Posterior vena cava (tissue), 2 donors: Measurements from ENCODE around the gene RNF141. TPM values are rescaled to one million over a fixed set of nuclear protein-coding genes. Genes with fewer than 3 reads are reported as not detected.
A peak's percentile ranks its signal among the peaks of the same experiment; 100 is the strongest.

Experiments used
- DNase-seq: peaks from one replicate; pipeline ENCODE4 v3.0.0-alpha.2; 2020; ENCODE audit warnings: low spot score
- intact Hi-C, 2 donors: fragments of 100-400 bp; cut with DNase I; formaldehyde crosslinking; loops; one replicate each; pipeline versions ENCODE4 v1.14.1 to v1.14.2; 2022 to 2023
- long read RNA-seq, 2 donors: library from polyadenylated mRNA; unstranded; transcript quantifications; one replicate each; pipeline ENCODE4 v2.0.0, GENCODE V29; 2020 to 2021
- total RNA-seq, 2 donors: library from RNA; stranded (reverse); fragmentation: NEBNext Ultra II Directional; extraction: Animal tissue kit (Norgen Biotek cat#: 25700); gene quantifications; one replicate each; pipeline ENCODE4 v1.2.1, GENCODE V29; 2021
- donor health status: DM: yes; HTN: yes; CAD: no.
- donor health status: DM: yes; HTN: yes; CAD: no.

Gene RNF141, protein sequence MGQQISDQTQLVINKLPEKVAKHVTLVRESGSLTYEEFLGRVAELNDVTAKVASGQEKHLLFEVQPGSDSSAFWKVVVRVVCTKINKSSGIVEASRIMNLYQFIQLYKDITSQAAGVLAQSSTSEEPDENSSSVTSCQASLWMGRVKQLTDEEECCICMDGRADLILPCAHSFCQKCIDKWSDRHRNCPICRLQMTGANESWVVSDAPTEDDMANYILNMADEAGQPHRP
- 10 to 100 TPM; 24.7 to 25.3 TPM for total RNA-seq
- long read RNA-seq, donor 1, full-length matches to known transcripts = 7 of 9 reads
- long read RNA-seq, donor 1, partial matches to known transcripts = 2 of 9 reads
- long read RNA-seq, donor 1, other reads (novel, unspliced or antisense) = 0 of 9 reads
- long read RNA-seq, donor 2, full-length matches to known transcripts = 14 of 14 reads
- long read RNA-seq, donor 2, partial matches to known transcripts = 0 of 14 reads
- long read RNA-seq, donor 2, other reads (novel, unspliced or antisense) = 0 of 14 reads

DNA sequence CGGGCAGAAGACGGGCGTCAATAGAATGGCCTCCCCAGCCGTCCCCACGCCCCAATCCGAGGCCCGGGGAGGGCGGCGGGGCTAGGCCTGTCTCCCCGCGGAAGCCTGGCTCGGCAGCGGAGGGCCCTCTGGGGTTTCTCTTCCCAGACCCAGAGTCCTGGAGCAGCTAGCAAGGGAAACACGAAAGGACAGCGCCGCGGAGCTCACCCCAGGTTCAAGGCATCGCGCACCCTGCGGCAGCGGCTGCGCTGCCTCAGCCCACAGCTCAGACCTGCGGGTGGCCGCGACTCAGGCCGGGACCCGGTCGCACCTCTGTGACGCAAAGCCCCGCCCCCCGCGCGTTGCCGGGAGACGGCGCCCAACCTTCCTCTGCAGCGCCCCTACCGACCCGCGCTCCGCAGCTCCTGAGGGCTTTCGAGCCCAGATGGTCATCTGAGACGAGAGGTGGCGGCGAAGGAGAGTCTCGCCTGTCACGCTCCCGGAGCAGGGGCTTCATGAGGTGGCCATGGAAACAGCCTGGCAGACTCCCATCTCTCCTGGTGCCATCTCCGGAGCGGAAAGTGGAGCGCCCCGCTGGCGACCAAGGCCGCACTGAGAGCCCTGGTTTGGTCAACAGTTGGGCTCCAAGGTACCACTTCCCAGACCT, at the start of gene RNF141:
Gene RNF141 (minus strand): TSS at position 273 of the 646 bp plus-strand sequence. CDS start 7,029 bp downstream, outside the sequence.
- intact Hi-C loops = loop anchor here in 1 of 2 donors (10.0 kb wide), 1 partner anchor 136 kb away; no protein-coding TSS in a partner anchor
- peak; percentile 99 for DNase-seq

DNA sequence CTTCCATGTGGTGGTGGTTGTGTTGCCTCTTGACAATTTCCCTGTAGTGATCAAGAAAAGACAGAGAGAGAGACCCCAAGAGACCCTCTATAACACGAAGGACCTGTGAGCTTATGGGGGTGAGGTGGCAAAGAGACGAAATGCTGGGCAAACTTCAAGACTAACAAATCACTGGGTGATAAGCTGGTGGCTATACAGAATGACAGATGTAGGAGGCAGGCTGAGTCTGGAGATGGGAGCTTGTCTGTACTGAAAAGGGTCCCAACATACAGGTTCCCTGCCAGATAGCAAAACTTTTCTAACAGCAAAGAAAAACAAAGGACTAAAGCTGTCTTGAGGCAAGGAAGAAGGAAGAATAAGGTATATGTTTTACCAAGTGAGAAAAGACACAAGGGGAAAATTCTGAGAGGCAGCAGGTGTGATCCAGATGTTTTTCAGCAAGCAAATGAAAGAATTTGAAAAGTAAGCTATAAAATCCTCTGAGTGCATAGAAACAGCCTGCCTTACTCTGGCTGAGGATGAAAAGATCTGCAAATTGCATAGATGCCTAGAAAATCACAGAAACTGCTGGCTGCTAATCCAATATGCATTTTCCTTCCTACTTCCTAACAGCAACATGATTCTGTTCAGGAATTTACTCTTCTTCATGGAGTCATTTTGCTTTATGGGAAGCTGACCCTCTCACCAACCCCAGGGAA, 49.4 kb upstream of the RNF141 start:
- no peak for DNase-seq
- intact Hi-C loops = no loop called here

DNA sequence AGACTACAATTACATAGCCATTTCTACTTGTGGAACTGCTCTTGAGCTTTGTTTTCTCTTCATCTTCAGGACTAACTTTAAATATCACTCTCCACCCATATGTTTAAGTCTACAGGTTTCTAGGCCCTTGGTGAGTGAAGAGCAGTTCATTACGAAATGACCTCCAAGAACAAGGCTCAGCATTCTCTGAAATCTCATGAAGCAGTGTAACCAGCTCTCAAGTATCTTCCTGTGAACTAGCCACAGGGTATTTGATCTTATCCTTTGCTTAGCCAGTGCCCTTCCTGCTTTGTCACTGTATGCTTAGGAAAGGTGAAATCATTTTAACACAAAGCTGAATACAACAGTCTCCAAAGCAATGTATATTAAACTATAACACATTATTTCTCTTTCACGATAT, 47.9 kb upstream of the RNF141 start:
- no peak for DNase-seq
- intact Hi-C loops = no loop called here

DNA sequence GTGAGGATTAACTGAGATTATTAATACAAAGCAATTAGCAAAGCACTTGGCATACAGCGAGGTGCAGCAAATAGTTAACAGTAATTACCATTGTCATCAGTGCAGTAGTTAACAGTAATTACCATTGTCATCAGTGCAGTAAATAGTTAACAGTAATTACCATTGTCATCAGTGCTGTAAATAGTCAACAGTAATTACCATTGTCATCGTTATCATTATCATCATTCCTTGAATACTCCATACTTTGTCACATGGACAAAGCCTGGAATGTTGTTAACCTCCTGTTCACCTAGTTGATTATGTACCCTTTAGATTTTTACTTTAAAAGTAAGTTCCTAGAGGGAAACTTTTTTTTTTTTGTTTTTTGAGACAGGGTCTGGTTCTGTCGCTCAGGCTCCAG, 47.0 kb upstream of the RNF141 start:
- no peak for DNase-seq
- intact Hi-C loops = no loop called here

DNA sequence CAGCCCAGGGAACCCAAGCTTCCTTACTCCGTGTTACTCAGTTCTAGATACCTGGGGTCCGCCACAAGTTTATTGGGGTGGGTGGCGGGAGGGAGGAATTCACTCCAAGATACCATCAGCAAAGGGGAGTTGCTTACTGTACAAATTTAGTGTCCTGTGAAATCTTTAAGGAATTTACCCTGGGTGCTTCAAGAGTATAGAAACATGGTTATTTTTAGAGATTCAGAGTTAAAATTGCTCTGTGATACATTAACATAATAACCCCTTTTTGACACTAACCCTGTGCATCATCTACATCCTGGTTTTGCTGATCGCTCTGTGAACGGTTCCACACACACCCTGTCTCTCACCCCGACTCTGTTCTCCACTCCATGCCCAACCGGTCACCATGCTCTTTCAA, 46.4 kb upstream of the RNF141 start:
- DNase-seq = no peak
- intact Hi-C loops = no loop called here

DNA sequence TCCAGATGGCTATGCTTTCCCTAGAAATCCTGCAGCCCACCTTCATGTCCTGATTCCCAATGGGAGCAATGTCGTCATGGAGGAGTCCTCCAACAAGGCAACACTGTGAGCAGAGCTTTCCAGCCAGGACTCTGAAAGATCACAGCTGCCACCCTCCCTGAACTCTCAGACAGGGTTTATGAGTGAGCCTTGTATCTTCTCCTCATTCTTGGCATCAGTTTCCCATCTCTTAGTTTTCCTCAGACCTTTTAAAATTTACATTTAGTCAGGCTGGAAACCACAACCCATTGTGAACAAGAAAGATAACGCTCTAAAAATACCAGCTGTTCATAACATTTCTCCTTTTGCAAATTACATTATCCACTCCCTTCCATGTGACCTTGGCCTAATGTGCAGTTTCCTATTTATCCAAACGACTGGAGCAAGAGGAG, 43.1 kb upstream of the RNF141 start:
- no peak for DNase-seq

DNA sequence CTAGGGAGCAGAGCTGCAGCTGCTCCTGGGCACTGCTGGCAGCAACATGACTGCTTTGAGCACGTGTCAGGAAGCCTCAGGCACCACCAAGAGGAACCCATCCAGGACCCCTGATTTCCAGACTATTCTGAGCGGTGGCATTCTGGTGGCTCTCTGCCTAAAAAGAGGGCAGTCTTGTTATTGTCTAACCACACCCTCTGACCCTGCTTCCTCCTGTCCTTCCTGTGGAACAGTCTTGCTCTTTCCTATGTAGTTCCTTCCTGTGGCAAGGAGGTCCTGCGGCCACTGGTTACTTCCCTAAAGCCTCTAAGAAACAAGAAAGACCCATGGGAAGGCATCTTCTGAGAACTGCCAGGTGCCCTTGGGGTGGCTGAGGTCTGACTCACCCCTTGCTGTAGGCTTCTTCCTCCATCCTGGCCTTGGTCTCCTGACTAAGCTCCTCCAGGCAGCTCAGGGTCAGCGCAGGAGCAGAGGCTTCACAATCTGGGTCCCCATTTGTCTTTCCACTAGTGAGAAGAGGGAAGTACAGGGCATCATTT, 40.6 kb upstream of the RNF141 start:
- intact Hi-C loops = no loop called here
- DNase-seq = peak; percentile 82

More for the DNA sequence above, 43.1 kb upstream of the RNF141 start:
- intact Hi-C loops = no loop called here

DNA sequence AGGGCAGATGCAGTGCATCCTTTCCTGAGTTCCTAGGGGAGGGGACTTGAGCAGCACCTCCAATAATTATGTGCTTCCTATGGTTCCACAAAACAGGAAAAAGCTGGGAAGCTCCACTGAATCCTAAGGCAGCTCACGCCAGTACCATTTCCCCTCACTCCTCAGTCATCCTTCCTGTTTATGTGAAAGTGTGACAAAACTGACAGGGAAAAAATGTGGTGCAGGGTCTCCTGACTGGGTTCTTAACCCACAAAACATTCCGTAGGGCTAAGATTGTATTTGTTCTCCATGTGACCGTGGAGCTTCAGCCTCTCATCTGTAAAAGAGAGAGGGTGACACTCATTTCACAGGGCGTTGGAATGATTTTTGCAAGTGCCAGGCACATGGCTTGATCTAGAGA, 39.6 kb upstream of the RNF141 start:
- intact Hi-C loops = no loop called here

DNA sequence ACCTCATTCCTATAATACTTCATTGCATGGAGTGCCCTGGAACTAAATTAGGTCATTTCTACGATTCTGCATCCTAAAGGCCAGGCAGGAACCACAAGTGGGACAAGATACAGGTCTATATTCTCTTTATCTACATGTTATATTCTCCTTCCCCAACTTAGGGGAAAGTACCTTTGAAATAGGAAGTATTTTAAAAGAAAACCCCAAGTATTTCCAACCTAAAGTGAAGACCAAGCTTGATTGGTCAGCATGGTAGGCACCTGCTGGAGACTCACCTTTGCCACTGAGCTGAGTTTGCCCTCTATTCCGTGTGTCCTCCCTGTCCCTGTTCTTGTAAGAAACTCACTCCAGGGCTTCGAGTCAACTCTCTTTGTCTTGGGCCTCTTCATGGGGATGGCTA, 38.7 kb upstream of the RNF141 start:
- DNase-seq = no peak
- intact Hi-C loops = no loop called here

More for the DNA sequence above, 39.6 kb upstream of the RNF141 start:
- DNase-seq = no peak

DNA sequence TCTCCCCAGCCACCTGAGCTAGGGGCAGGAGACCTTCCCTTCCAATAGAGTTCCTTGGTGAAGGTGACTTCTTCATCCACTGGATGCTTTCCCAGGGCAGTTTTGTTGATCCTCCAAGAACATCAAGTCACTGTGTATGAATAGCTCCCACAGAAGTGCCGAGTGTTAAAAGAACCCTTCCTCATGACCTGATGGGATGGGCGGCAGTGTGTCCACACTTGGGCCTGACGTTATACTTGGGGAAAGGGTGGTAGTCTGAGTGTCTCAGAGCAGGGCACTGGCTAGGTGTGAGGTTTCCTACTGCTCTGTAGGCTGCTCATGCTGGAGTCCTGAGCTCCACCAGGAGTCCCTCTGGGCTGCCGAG, 35.0 kb upstream of the RNF141 start:
- intact Hi-C loops = no loop called here

DNA sequence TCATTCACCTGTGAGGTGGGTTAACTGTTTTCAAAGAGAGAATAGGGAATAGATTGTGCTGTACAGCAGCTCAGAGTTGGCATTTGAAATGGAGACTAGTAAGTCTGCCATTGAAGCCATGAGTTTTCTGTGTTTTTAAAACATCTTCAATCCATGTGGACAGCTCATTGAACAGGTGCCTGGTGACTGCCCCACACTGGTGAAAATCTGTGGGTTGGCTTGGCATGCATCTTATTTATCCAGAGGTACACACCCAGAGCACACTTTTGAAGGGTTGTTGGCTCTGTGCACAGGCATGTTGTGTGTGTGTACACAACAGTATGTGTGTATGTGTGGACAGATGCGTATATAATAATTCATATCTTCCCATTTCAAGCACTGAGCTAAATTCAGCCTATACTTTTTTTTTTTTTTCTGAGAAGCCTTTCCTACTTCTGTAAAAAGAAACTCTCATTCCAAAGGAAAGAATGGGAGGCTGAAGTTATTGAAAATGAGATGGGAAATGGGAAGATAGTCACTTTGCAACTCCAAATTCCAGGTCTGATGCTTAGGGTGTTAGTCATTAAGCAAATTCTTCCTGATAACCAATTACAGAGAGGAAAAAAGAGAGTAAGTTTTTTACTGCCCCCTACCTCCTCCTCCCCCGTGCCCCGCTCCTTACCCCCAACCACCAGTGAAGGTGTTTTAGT, 34.5 kb upstream of the RNF141 start:
- intact Hi-C loops = no loop called here
- DNase-seq = no peak

More for the DNA sequence above, 35.0 kb upstream of the RNF141 start:
- no peak for DNase-seq

DNA sequence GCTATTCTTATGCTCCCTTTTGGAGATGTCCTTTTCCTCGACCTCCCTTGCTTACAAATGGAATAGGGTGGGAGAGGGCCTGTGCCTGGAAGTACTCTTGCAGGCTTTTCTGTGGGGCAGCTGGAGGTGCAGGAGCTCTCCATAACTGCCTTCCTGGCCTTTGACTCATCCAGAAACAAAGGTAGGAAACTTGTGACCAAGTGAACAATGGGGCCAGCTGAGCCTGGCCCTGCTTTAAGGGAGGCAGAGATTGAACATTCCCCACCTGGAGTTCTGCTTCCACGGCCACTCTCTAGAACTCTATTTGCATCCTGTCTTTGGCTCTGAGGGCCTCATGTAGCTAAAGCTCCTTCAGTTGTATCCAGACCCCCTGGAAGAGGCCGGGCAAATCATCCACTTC, 32.6 kb upstream of the RNF141 start:
- no peak for DNase-seq
- intact Hi-C loops = no loop called here

DNA sequence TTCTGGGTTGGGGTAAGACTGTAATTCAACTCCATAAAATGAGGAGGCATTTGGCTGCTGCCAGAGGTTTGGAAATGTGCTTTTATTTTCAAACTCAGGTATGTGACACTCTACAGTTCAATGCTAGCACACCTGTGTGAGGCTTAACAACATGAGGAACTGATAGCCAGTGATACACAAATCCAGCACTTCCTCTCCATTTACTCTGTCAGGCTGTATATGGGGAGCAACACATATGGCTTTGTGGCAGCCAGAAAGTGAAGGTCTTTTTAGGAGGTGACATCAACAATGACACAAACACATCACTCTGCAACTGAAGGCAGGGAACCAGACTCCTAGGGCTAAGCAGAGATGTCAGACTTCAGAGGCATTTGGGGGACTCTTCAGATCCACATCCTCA, 32.0 kb upstream of the RNF141 start:
- intact Hi-C loops = no loop called here
- no peak for DNase-seq

DNA sequence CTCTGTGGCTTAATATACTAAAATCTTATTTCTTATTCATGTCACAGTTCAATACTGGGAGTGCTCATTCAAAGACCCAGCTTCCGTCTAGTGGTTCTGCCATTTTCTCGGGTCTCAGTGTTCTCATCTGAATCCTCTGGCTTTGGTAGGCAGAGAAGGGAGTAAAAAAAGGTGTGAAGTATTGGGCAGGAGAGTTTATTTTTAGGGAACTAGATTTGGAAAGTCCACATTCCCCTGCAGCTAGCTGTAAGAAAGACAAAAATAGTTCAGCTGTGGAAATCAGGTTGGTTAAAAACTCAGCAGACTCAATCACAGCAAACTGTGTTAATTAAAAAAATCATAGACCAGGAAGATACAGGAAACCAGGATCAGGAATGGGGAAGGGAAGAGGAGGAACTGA, 31.5 kb upstream of the RNF141 start:
- no peak for DNase-seq
- intact Hi-C loops = loop anchor here in 1 of 2 donors (1.0 kb wide), 1 partner anchor 32 kb away; no protein-coding TSS in a partner anchor

DNA sequence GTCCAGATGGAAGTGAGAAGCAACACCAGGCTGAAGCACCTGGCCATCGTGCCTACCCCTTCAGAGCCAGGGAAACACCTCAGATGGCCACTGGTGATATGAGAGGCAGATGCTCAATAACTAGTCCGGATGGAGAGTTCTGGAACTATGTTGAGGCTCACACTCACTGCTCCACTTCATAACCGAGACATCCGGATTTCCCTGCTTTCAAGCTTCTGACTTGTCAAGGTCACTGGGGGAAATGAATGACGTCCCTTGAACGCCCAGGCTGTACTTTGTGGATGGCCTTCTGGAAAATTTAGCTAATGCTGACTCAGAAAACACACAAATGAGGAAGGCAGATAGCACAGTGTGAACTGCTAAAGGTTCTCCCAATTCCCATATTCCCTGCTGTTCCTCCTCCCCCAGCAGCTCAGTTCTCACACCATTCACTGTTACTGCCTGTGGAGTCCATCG, 27.5 kb upstream of the RNF141 start, which contains the start of gene LYVE1:
Gene LYVE1 (minus strand): TSS at position 180 of the 456 bp plus-strand sequence. CDS start 133 bp downstream, at position 47.
- intact Hi-C loops = no loop called here
- DNase-seq = no peak

DNA sequence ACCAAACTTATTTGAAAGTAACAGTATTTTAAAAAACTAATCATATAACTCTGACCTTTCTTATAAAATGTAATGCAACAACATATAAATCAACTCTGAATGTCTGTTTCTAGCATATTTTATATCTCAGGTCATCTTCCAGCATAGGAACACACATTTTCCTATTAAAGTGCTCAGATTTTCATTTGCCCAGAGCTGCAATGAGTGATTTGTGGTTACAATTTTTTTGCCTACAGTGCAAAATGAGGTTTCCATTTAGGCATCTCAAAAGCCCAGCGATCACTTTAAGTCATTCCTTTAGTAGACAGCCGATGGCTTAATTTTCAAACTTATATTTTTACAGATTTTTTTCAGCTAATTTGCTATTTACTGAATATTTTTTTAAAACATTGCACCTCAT, 26.5 kb upstream of the RNF141 start:
- no peak for DNase-seq
- intact Hi-C loops = no loop called here

DNA sequence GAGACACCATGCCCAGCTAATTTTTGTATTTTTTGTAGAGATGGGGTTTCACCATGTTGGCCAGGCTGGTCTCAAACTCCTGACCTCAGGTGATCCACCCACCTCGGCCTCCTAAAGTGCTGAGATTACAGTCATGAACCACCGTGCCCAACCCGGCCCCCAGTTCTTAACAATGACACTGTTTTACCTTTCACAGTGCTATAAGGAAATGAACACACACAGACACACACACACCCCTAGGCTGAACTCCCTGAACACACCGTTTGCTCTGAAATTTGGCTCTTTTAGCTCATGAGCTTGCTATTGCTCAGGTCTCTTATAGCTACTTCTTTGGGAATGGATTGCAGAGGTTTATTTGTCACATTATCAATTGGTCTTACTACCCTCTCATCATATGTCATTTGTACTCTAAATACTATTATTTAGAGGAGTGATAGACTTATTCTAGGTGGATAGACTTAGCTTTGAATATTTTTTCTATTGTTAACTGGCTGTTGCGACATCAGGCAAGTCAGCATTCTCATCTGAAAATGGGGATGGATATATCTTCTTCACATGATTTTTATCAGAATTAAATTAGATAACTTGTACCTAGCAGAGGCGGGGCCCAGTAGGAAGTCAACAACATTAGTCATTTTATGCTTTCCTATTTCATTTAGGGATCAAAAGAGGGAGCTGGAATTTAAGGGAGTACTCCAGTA, 25.4 kb upstream of the RNF141 start:
- intact Hi-C loops = no loop called here
- no peak for DNase-seq

DNA sequence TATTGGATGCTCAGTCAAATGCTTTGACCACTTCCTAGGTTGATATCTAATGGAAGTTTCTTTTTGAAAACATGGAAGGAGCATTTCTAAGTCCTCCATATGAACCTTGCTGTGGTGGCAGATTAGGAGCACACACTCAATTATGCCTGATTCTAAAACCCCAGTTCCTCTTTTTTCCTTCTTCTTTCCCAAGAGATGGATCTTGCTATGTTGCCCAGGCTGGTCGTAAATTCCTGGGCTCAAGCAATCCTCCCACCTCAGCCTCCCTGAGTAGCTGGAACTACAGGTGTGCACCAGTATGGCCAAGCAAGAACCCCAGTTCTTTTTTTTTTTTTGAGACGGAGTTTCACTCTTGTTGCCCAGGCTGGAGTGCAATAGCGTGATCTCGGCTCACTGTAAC, 24.5 kb upstream of the RNF141 start:
- DNase-seq = no peak
- intact Hi-C loops = no loop called here
